GM12801 (cell line): ENCODE data around the gene PHF14.

Experiments
- CTCF ChIP-seq: IDR thresholded peaks from one replicate; pipeline ENCODE4 v1.5.1; 2011; ENCODE audit warnings: control low read depth; ENCODE audit not compliant: insufficient read length; ENCODE audit errors: extremely low read depth

PHF14 gene

GRCh38 chr7:11212080-11212711, 238.5 kb downstream of the PHF14 start:
- TF ChIP-seq CTCF: no peak

- TF ChIP-seq CTCF: no peak
Observed at GRCh38 chr7:11212816-11213215, 239.1 kb downstream of the PHF14 start.

- no peak for TF ChIP-seq CTCF
Observed at GRCh38 chr7:11213266-11213665, 239.6 kb downstream of the PHF14 start.

GRCh38 chr7:11216276-11216675, 242.6 kb downstream of the PHF14 start:
- no peak for TF ChIP-seq CTCF

- no peak for TF ChIP-seq CTCF
Observed at GRCh38 chr7:11217848-11218565, 244.3 kb downstream of the PHF14 start.
